H1 (cell line): ENCODE data around the gene B3GAT1. TPM values are rescaled to one million over a fixed set of nuclear protein-coding genes. Genes with fewer than 3 reads are reported as not detected.

Experiments
- CTCF ChIA-PET: fragments of 300-600 bp; sonication (Branson Sonifier 250); formaldehyde crosslinking; loops from one replicate; lab custom pipeline; 2021; ENCODE audit not compliant: partially characterized antibody; lab: Charles Lee
- POLR2A ChIA-PET: fragments of 300-600 bp; sonication (Branson Sonifier 250); formaldehyde crosslinking; loops from one replicate; lab custom pipeline; 2021; ENCODE audit warnings: inconsistent platforms; ENCODE audit not compliant: partially characterized antibody; lab: Charles Lee
- DNase-seq, 2 experiments: peaks; one replicate each; pipeline versions ENCODE4 v3.0.0 to v3.0.0-alpha.2; 2010 to 2022; ENCODE audit warnings: low spot score in 2 of 2, low read depth in 1 of 2, mixed read lengths in 1 of 2
- FAIRE-seq: peaks from 2 replicates; lab custom pipeline; 2011; peaks lifted over from hg19 to GRCh38; lab: Jason Lieb, UNC
- H2AFZ ChIP-seq: 2 replicates; pipeline ENCODE4 v1.8.1; 2012; ENCODE audit warnings: low read length, inconsistent platforms
- H2AK5ac ChIP-seq: 2 replicates; pipeline ENCODE4 v1.6.1; 2013; ENCODE audit warnings: low read depth, low read length
- H2BK120ac ChIP-seq: replicated peaks from 2 replicates; pipeline ENCODE3; 2013; ENCODE audit warnings: low read depth, low read length, inconsistent platforms
- H2BK12ac ChIP-seq: 2 replicates; pipeline ENCODE4 v1.6.1; 2013; ENCODE audit warnings: low read depth, low read length
- H2BK15ac ChIP-seq: 2 replicates; pipeline ENCODE4 v1.6.1; 2013; ENCODE audit warnings: low read length
- H2BK20ac ChIP-seq: 2 replicates; pipeline ENCODE4 v1.6.1; 2013; ENCODE audit warnings: low read length
- H2BK5ac ChIP-seq: 2 replicates; pipeline ENCODE4 v1.6.1; 2013; ENCODE audit warnings: low read depth, low read length
- H3K14ac ChIP-seq: 2 replicates; pipeline ENCODE4 v1.6.1; 2013; ENCODE audit warnings: inconsistent platforms; ENCODE audit not compliant: insufficient read length
- H3K18ac ChIP-seq: 2 replicates; pipeline ENCODE4 v1.6.1; 2013; ENCODE audit warnings: low read length; ENCODE audit errors: extremely low read depth
- H3K23ac ChIP-seq: 2 replicates; pipeline ENCODE4 v1.6.1; 2013; ENCODE audit warnings: inconsistent platforms; ENCODE audit not compliant: insufficient read length
- H3K23me2 ChIP-seq: 2 replicates; pipeline ENCODE4 v1.6.1; 2013; ENCODE audit warnings: low read depth, low read length
- H3K27ac ChIP-seq: 2 replicates; pipeline ENCODE4 v1.6.1; 2011; ENCODE audit warnings: low read depth, low read length, inconsistent platforms
- H3K27me3 ChIP-seq, 4 experiments: replicated peaks in 1 of 4; 1 replicate in 1 of 4; 2 replicates in 3 of 4; pipeline versions ENCODE4 v1.6.1 to v1.8.1; 2011 to 2013; ENCODE audit warnings: low read length in 3 of 4, mild to moderate bottlenecking in 3 of 4, inconsistent platforms in 2 of 4, mixed read lengths in 2 of 4, moderate library complexity in 1 of 4; ENCODE audit not compliant: control insufficient read depth in 3 of 4, insufficient read depth in 3 of 4; ENCODE audit errors: extremely low read depth in 1 of 4
- H3K36me3 ChIP-seq, 4 experiments: 2 replicates each; pipeline versions ENCODE4 v1.6.1 to v1.8.1; 2011 to 2013; ENCODE audit warnings: mild to moderate bottlenecking in 4 of 4, low read length in 3 of 4, moderate library complexity in 2 of 4, control low read depth in 1 of 4, inconsistent platforms in 1 of 4; ENCODE audit not compliant: insufficient read depth in 4 of 4, control insufficient read depth in 2 of 4
- H3K4ac ChIP-seq: replicated peaks from 2 replicates; pipeline ENCODE3; 2013; ENCODE audit warnings: low read length, low read depth, mixed read lengths, inconsistent platforms; ENCODE audit not compliant: insufficient read length
- H3K4me1 ChIP-seq, 4 experiments: replicated peaks in 1 of 4; 1 replicate in 1 of 4; 2 replicates in 3 of 4; pipeline versions ENCODE4 v1.6.1 to v1.8.1; 2011 to 2013; ENCODE audit warnings: low read length in 3 of 4, inconsistent platforms in 2 of 4, mixed read lengths in 1 of 4; ENCODE audit not compliant: insufficient read depth in 4 of 4, control insufficient read depth in 3 of 4
- H3K4me2 ChIP-seq, 2 experiments: 2 replicates each; pipeline versions ENCODE4 v1.6.1 to v1.8.1; 2011 to 2013; ENCODE audit warnings: low read depth in 2 of 2, low read length in 2 of 2, control low read depth in 1 of 2, inconsistent platforms in 1 of 2, mild to moderate bottlenecking in 1 of 2; ENCODE audit not compliant: insufficient read depth in 1 of 2
- H3K4me3 ChIP-seq, 4 experiments: fragments of 200-600, 300-600 bp in 1 of 4; sonication (generic), shearing (Covaris generic), sonication (Bioruptor Twin) in 1 of 4; 2 replicates each; pipeline versions ENCODE4 v1.5.1 to v1.8.1; 2011 to 2016; ENCODE audit warnings: low read length in 4 of 4, low read depth in 3 of 4, control low read depth in 2 of 4, inconsistent platforms in 2 of 4, mild to moderate bottlenecking in 2 of 4, mixed read lengths in 1 of 4, moderate library complexity in 1 of 4; ENCODE audit not compliant: insufficient read depth in 2 of 4; ENCODE audit errors: extremely low read depth in 1 of 4
- H3K56ac ChIP-seq: replicated peaks from 2 replicates; pipeline ENCODE3; 2013; ENCODE audit warnings: low read depth, mild to moderate bottlenecking, mixed read lengths, low read length, inconsistent platforms; ENCODE audit not compliant: insufficient read length
- H3K79me1 ChIP-seq: 2 replicates; pipeline ENCODE4 v1.6.1; 2013; ENCODE audit warnings: low read depth, low read length, control low read depth
- H3K79me2 ChIP-seq, 2 experiments: 2 replicates each; pipeline versions ENCODE4 v1.6.1 to v1.8.1; 2012 to 2013; ENCODE audit warnings: low read length in 2 of 2, mild to moderate bottlenecking in 2 of 2, inconsistent platforms in 1 of 2; ENCODE audit not compliant: insufficient read depth in 2 of 2, control insufficient read depth in 1 of 2
- H3K9ac ChIP-seq, 4 experiments: replicated peaks in 1 of 4; 1 replicate in 1 of 4; 2 replicates in 3 of 4; pipeline versions ENCODE4 v1.6.1 to v1.8.1; 2011 to 2013; ENCODE audit warnings: low read depth in 3 of 4, low read length in 3 of 4, control low read depth in 2 of 4, mild to moderate bottlenecking in 2 of 4, moderate library complexity in 2 of 4, inconsistent platforms in 1 of 4; ENCODE audit errors: extremely low read depth in 1 of 4
- H3K9me3 ChIP-seq, 2 experiments: 2 replicates each; pipeline versions ENCODE4 v1.6.1 to v1.8.1; 2012 to 2013; ENCODE audit warnings: mild to moderate bottlenecking in 2 of 2, moderate library complexity in 2 of 2, control low read depth in 1 of 2, inconsistent platforms in 1 of 2, low read depth in 1 of 2, low read length in 1 of 2, mixed read lengths in 1 of 2; ENCODE audit not compliant: insufficient read depth in 2 of 2
- H4K20me1 ChIP-seq, 2 experiments: replicated peaks in 1 of 2; 2 replicates each; pipeline versions ENCODE3 to v1.8.1; 2011 to 2013; ENCODE audit warnings: inconsistent platforms in 2 of 2, low read length in 2 of 2, mild to moderate bottlenecking in 1 of 2; ENCODE audit not compliant: insufficient read depth in 2 of 2, control insufficient read depth in 1 of 2
- H4K5ac ChIP-seq: 2 replicates; pipeline ENCODE4 v1.6.1; 2013; ENCODE audit warnings: low read length, low read depth, mixed read lengths, inconsistent platforms; ENCODE audit not compliant: insufficient read length
- H4K8ac ChIP-seq: 2 replicates; pipeline ENCODE4 v1.8.0; 2013; ENCODE audit warnings: mild to moderate bottlenecking, moderate library complexity, low read length, inconsistent platforms; ENCODE audit not compliant: insufficient read depth; ENCODE audit errors: extremely low read depth
- H4K91ac ChIP-seq: replicated peaks from 2 replicates; pipeline ENCODE3; 2013; ENCODE audit warnings: low read length, mixed read lengths, inconsistent platforms; ENCODE audit not compliant: insufficient read length
- POU5F1 ChIP-seq: IDR thresholded peaks from 2 replicates; pipeline ENCODE4 v1.6.1; 2011; ENCODE audit warnings: low read depth, mild to moderate bottlenecking, low read length, moderate library complexity
- SP1 ChIP-seq: IDR thresholded peaks from 2 replicates; pipeline ENCODE4 v1.6.1; 2011; ENCODE audit warnings: low read depth, low read length
- TCF12 ChIP-seq: IDR thresholded peaks from 2 replicates; pipeline ENCODE4 v1.6.1; 2011; ENCODE audit warnings: low read depth, mild to moderate bottlenecking, low read length
- WGBS, 2 experiments: shearing (Covaris generic) in 1 of 2; methylation state at CpG; one replicate each; pipeline versions ENCODE4 v1.1.6 to v1.1.7; 2013 to 2015; ENCODE audit warnings: low lambda C conversion rate in 2 of 2, mixed read lengths in 2 of 2, inconsistent platforms in 1 of 2, low coverage in 1 of 2, missing lambda C conversion rate in 1 of 2; ENCODE audit not compliant: insufficient replicate concordance in 2 of 2, insufficient coverage in 1 of 2, insufficient read length in 1 of 2; ENCODE audit errors: extremely low coverage in 1 of 2, missing lambda C conversion rate in 1 of 2; 5-methylcytosine and 5-hydroxymethylcytosine counted together
- polyA plus RNA-seq, 7 experiments: library from polyadenylated mRNA; depleted of rRNA in 3 of 7; stranded (reverse) in 5 of 7; unstranded in 2 of 7; fragments of >200 nt in 5 of 7; fragments of 200-250 nt in 2 of 7; gene quantifications; 1 replicate in 5 of 7; 2 replicates in 1 of 7; 4 replicates in 1 of 7; pipeline versions ENCODE4 v1.2.1 to v1.2.3, GENCODE V29; 2011 to 2013; ENCODE audit warnings: missing spikeins in 2 of 7, mixed read lengths in 2 of 7
- total RNA-seq: library from RNA; stranded (reverse); fragmentation: NEBNext Ultra II Directional; extraction: Animal tissue kit (Norgen Biotek cat#: 25700); gene quantifications from 2 replicates; pipeline ENCODE4 v1.2.1, GENCODE V29; 2021

B3GAT1 gene
- total and polyA plus RNA-seq, 2 of the 8 experiments (the other 6 are each of a cell fraction or from before 2014, with no cell fraction given): 19.7 to 32.4 TPM

DNA sequence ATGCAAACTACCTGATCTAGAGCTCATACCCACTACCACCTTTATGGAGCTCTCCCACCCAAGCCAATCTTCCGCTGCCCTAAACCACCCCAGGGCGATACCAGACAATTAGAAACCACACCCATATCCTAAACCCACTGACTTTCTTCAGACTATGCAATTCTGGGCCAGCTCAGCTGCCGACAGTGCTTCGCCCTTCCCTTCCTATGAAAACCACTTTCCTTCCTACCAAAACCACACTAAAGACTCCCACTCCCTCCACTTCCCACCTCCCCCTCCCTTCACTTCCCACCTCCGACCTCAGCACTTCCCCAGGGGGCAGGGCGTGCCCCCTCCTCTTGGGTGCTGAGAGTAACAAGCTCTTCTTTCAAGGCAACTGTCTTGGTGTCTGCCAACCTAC lies 25.1 kb downstream of the B3GAT1 start:
- FAIRE-seq (no peak), DNase-seq (no peak)
- Histone ChIP-seq H3K27ac (no peak overlapping the region), H3K4me2 (no peak overlapping the region), H3K14ac (no peak overlapping the region), H2BK20ac (no peak overlapping the region), H2BK5ac (no peak overlapping the region), H3K18ac (no peak overlapping the region), H2AK5ac (no peak overlapping the region), H3K27me3 (no peaks in the 10 kb centered on the region), H2BK15ac (no peak overlapping the region), H3K9ac (no peak overlapping the region), H4K5ac (no peak overlapping the region), H2BK120ac (no peak overlapping the region), H3K4me1 (peaks cover 0 to 3% (median 0%) of the 10 kb centered on the region in 4 experiments; a peak in 1 of 7 replicates), H3K9me3 (no peaks in the 10 kb centered on the region), H2BK12ac (no peak overlapping the region), H3K4me3 (no peak overlapping the region), H3K4ac (no peak overlapping the region), H3K36me3 (peaks cover 0 to 7% (median 5%) of the 10 kb centered on the region in 4 experiments; a peak in 5 of 8 replicates), H4K91ac (no peak overlapping the region), H2AFZ (no peak overlapping the region), H3K56ac (no peak overlapping the region), H3K23me2 (no peaks in the 10 kb centered on the region), H3K79me1 (no peaks in the 10 kb centered on the region), H3K79me2 (no peaks in the 10 kb centered on the region), H4K8ac (no peak overlapping the region), H4K20me1 (peaks cover 5 to 15% of the 10 kb centered on the region in 2 experiments), H3K23ac (no peak overlapping the region)
- CTCF ChIA-PET: interaction anchor here (1.0 to 1.8 kb wide), 5 partner anchors 9 to 193 kb away, joined by 3 to 6 read pairs (median 4); no protein-coding TSS in a partner anchor
- 92% methylated on average over 6 of the region's 6 CpGs; no CpG with 5 or more reads in 1 of the 2 experiments for WGBS, 2 experiments
- POLR2A ChIA-PET: interaction anchor here (0.8 kb wide), 1 partner anchor 24 kb away, joined by 3 read pairs; no protein-coding TSS in a partner anchor
- TF ChIP-seq TCF12: no peak
- TF ChIP-seq SP1: no peak
- no peak for TF ChIP-seq POU5F1
